GM23338 (cell line): ENCODE data around the gene GNAS. TPM values are rescaled to one million over a fixed set of nuclear protein-coding genes. Genes with fewer than 3 reads are reported as not detected.

Experiments used
- ATAC-seq: fragments of 200-7000 bp; cut with Tn5 transposase; 3 replicates; pipeline ENCODE4 v1.9.1; 2020
- DNase-seq: peaks from one replicate; pipeline ENCODE4 v3.0.0-alpha.2; 2015; ENCODE audit warnings: low spot score
- H2AFZ ChIP-seq: fragments of 200-600 bp; sonication (generic); 2 replicates; pipeline ENCODE4 v1.8.0; 2016; ENCODE audit warnings: antibody characterized with exemption, mild to moderate bottlenecking, moderate library complexity
- H3F3A ChIP-seq: fragments of 200-600 bp; sonication (generic); replicated peaks from 2 replicates; pipeline ENCODE4 v1.8.0; 2017; ENCODE audit warnings: antibody characterized with exemption, mixed run types, low read depth
- H3K27ac ChIP-seq: fragments of 200-600 bp; sonication (generic); 2 replicates; pipeline ENCODE4 v1.6.1; 2016; ENCODE audit warnings: low read depth
- H3K27me3 ChIP-seq: fragments of 200-600 bp; sonication (generic); 2 replicates; pipeline ENCODE4 v1.8.0; 2016; ENCODE audit warnings: mild to moderate bottlenecking, mixed run types, moderate library complexity; ENCODE audit not compliant: insufficient read depth
- H3K36me3 ChIP-seq: fragments of 200-600 bp; sonication (generic); 2 replicates; pipeline ENCODE4 v1.8.0; 2016; ENCODE audit warnings: mild to moderate bottlenecking; ENCODE audit not compliant: insufficient read depth
- H3K4me1 ChIP-seq: fragments of 200-600 bp; sonication (generic); 2 replicates; pipeline ENCODE4 v1.8.0; 2016; ENCODE audit warnings: mild to moderate bottlenecking, moderate library complexity; ENCODE audit not compliant: insufficient read depth
- H3K4me2 ChIP-seq: fragments of 200-600 bp; sonication (generic); 2 replicates; pipeline ENCODE4 v1.7.1; 2017; ENCODE audit warnings: mixed run types
- H3K4me3 ChIP-seq: fragments of 200-600 bp; sonication (generic); 2 replicates; pipeline ENCODE4 v1.6.1; 2016; ENCODE audit warnings: mixed run types
- H3K79me2 ChIP-seq: fragments of 200-600 bp; sonication (generic); replicated peaks from 2 replicates; pipeline ENCODE4 v1.8.0; 2017; ENCODE audit warnings: mild to moderate bottlenecking; ENCODE audit not compliant: insufficient read depth
- H3K9me2 ChIP-seq: fragments of 200-600 bp; sonication (generic); 2 replicates; pipeline ENCODE4 v1.8.0; 2017; ENCODE audit not compliant: insufficient read depth
- H4K20me1 ChIP-seq: fragments of 200-600 bp; sonication (generic); replicated peaks from 2 replicates; pipeline ENCODE4 v1.8.0; 2017; ENCODE audit warnings: mild to moderate bottlenecking; ENCODE audit not compliant: insufficient read depth
- H3K27ac Mint-ChIP-seq: 2 replicates; pipeline ENCODE4 v1.8.0; 2020; ENCODE audit warnings: inconsistent platforms, mild to moderate bottlenecking, moderate library complexity, mixed read lengths
- H3K27me3 Mint-ChIP-seq: 3 replicates; pipeline ENCODE4 v1.8.0; 2022; ENCODE audit warnings: low read depth, mild to moderate bottlenecking, moderate library complexity, mixed read lengths, inconsistent platforms; ENCODE audit not compliant: insufficient read depth, poor library complexity
- H3K36me3 Mint-ChIP-seq: 3 replicates; pipeline ENCODE4 v1.8.0; 2021; ENCODE audit warnings: low read depth, mild to moderate bottlenecking, inconsistent platforms, moderate library complexity, mixed read lengths
- H3K4me1 Mint-ChIP-seq: 3 replicates; pipeline ENCODE4 v1.8.0; 2020; ENCODE audit warnings: mild to moderate bottlenecking, inconsistent platforms, mixed read lengths
- H3K4me3 Mint-ChIP-seq: 3 replicates; pipeline ENCODE4 v1.8.0; 2021; ENCODE audit warnings: moderate library complexity, mild to moderate bottlenecking, inconsistent platforms, mixed read lengths
- H3K9me3 Mint-ChIP-seq: 3 replicates; pipeline ENCODE4 v1.8.0; 2020; ENCODE audit warnings: moderate library complexity, mild to moderate bottlenecking, inconsistent platforms, mixed read lengths
- CREB1 ChIP-seq: fragments of 250-450 bp; sonication (Bioruptor Pico); IDR thresholded peaks from 2 replicates; pipeline ENCODE4 v1.5.0; 2020; ENCODE audit warnings: low read depth, mild to moderate bottlenecking, moderate library complexity
- CTCF ChIP-seq, 2 experiments: fragments of 200-600 bp in 1 of 2; sonication (generic) in 1 of 2; conservative IDR thresholded peaks; 2 replicates each; pipeline versions ENCODE4 v1.5.1 to v1.6.1; 2016 to 2017; ENCODE audit warnings: antibody characterized with exemption in 2 of 2, low read depth in 2 of 2, mild to moderate bottlenecking in 2 of 2, moderate library complexity in 1 of 2
- ETS1 ChIP-seq: IDR thresholded peaks from 2 replicates; pipeline ENCODE4 v1.6.1; 2016; ENCODE audit warnings: antibody characterized with exemption
- EZH2 ChIP-seq: fragments of 200-600 bp; sonication (generic); IDR thresholded peaks from one replicate; pipeline ENCODE4 v1.8.0; 2017; ENCODE audit warnings: antibody characterized with exemption, mild to moderate bottlenecking, low read depth; ENCODE audit not compliant: unreplicated experiment
- EZH2phosphoT487 ChIP-seq: fragments of 200-600 bp; sonication (generic); IDR thresholded peaks from one replicate; pipeline ENCODE4 v1.8.1; 2018; ENCODE audit warnings: antibody characterized with exemption; ENCODE audit not compliant: unreplicated experiment
- JUNB ChIP-seq: IDR thresholded peaks from one replicate; pipeline ENCODE4 v1.6.1; 2016; ENCODE audit warnings: antibody characterized with exemption; ENCODE audit not compliant: unreplicated experiment
- NANOG ChIP-seq: IDR thresholded peaks from 2 replicates; pipeline ENCODE4 v1.6.1; 2016; ENCODE audit warnings: antibody characterized with exemption, borderline replicate concordance
- POLR2AphosphoS5 ChIP-seq: IDR thresholded peaks from 2 replicates; pipeline ENCODE4 v1.6.1; 2016; ENCODE audit warnings: antibody characterized with exemption, low read depth
- REST ChIP-seq: IDR thresholded peaks from one replicate; pipeline ENCODE4 v1.6.1; 2018; ENCODE audit warnings: antibody characterized with exemption; ENCODE audit not compliant: unreplicated experiment
- STAT1 ChIP-seq: IDR thresholded peaks from one replicate; pipeline ENCODE4 v1.6.1; 2016; ENCODE audit warnings: antibody characterized with exemption; ENCODE audit not compliant: unreplicated experiment
- ZNF114 ChIP-seq: fragments of 250-450 bp; sonication (Bioruptor Pico); IDR thresholded peaks from 2 replicates; pipeline ENCODE4 v1.5.0; 2020; ENCODE audit warnings: mild to moderate bottlenecking, moderate library complexity
- ZNF331 ChIP-seq: fragments of 250-450 bp; sonication (Bioruptor Pico); IDR thresholded peaks from 2 replicates; pipeline ENCODE4 v1.5.0; 2020; ENCODE audit warnings: low read depth, mild to moderate bottlenecking, moderate library complexity
- ZNF462 ChIP-seq: fragments of 250-450 bp; sonication (Bioruptor Pico); IDR thresholded peaks from 2 replicates; pipeline ENCODE4 v1.5.0; 2020; ENCODE audit warnings: mild to moderate bottlenecking, moderate library complexity
- polyA plus RNA-seq: library from polyadenylated mRNA; unstranded; fragments of >200 nt; fragmentation: Nextera tagmentation; extraction: Ambion mirVana; gene quantifications from 2 replicates; pipeline ENCODE4 v1.2.1, GENCODE V29; 2016
- total RNA-seq: library from RNA; depleted of rRNA; stranded (reverse); fragments of >200 nt; shearing (Covaris generic); gene quantifications from 2 replicates; pipeline ENCODE4 v1.2.3, GENCODE V29; 2014

GNAS gene
- total and polyA plus RNA-seq, 2 experiments from 2014 or later: 917 to 1,042 TPM

DNA sequence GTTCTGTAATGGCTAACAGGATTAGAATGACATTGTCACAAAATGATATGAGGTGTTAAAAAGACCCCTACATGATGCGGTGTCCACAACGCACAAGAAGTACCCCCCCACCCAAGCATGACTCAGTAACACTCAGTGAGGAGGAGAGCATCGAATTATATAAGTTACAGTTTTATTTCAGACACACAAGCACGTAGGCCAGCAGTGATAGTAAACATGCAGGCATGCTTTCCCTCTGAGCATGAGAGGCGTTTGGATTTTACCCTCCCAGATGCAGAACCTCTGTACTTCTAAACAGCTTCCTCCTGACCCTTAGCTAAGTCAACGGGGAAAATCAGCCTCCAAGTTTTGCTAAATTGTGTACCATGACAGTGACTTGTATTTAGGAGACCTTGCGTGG lies 23.9 kb downstream of the GNAS start:
- Histone ChIP-seq H4K20me1 (no peaks in the 10 kb centered on the region), H3K36me3 (no peaks in the 10 kb centered on the region), H3K27ac (peak overlapping the region; percentile 84), H3K9me2 (no peaks in the 10 kb centered on the region), H3K4me2 (peak overlapping the region; percentile 55), H3K79me2 (no peaks in the 10 kb centered on the region), H3K4me3 (no peak overlapping the region), H2AFZ (peak overlapping the region; percentile 60; the same call in 1 of the 2 replicates), H3F3A (peaks cover 5% of the 10 kb centered on the region; the same call in 1 of the 2 replicates), H3K27me3 (no peaks in the 10 kb centered on the region), H3K4me1 (peaks cover 62% of the 10 kb centered on the region)
- DNase-seq (no peak), ATAC-seq (no peak)
- H3K36me3 Mint-ChIP-seq: peaks cover 26% of the 10 kb centered on the region
- H3K4me1 Mint-ChIP-seq: peaks cover 70% of the 10 kb centered on the region
- peaks cover 2% of the 10 kb centered on the region for H3K27me3 Mint-ChIP-seq
- H3K4me3 Mint-ChIP-seq: peak overlapping the region; percentile 35; the same call in 1 of the 3 replicates
- H3K27ac Mint-ChIP-seq: peak overlapping the region; percentile 64; the same call in 1 of the 2 replicates
- H3K9me3 Mint-ChIP-seq: no peaks in the 10 kb centered on the region
- TF ChIP-seq ZNF114 (no peak), ZNF462 (CRISPR knock-in tag) (no peak), EZH2phosphoT487 (no peak), ZNF331 (CRISPR knock-in tag) (no peak), STAT1 (no peak), JUNB (no peak), NANOG (no peak), REST (no peak), CREB1 (CRISPR knock-in tag) (no peak), CTCF (conservative IDR thresholded peaks at IDR 0.05; ENCODE audit: low read depth in 2 of 2) (no peak), EZH2 (no peak), POLR2AphosphoS5 (no peak), ETS1 (no peak)
